ENCODE measurements around the gene GNB3.

GRCh38 chr12:6851921-6852650 is 11.4 kb downstream of the GNB3 start, which contains the start of gene USP5:
- TF ChIP-seq CTCF (conservative IDR thresholded peaks at IDR 0.05 in 1 of 2, IDR thresholded peaks at IDR 0.05 in 1 of 2; ENCODE audit: extremely low read depth in 1 of 2, insufficient read depth in 1 of 2, low read depth in 1 of 2, low read length in 2 of 2), result no peak
- TF ChIP-seq EZH2 (IDR thresholded peaks at IDR 0.05; ENCODE audit: borderline replicate concordance, low read length), result no peak

Data from mammary epithelial cell (primary cell).